Upper lobe of left lung (tissue), 4 donors: Measurements from ENCODE around the gene RNU4-1.

Experiments used
- CTCF ChIP-seq, 6 experiments: fragments of 450-650 bp in 4 of 6; fragments of 200-600 bp in 2 of 6; sonication (generic) in 2 of 6; IDR thresholded peaks; one replicate each; pipeline ENCODE4 v1.5.1; 2016 to 2019; ENCODE audit warnings: antibody characterized with exemption in 6 of 6
- EP300 ChIP-seq, 4 donors: sonication (generic); formaldehyde crosslinking; IDR thresholded peaks; one replicate each; pipeline ENCODE4 v1.5.1; 2017; ENCODE audit warnings: antibody characterized with exemption in 4 of 4, control low read depth in 2 of 4
- POLR2A ChIP-seq, 4 donors: fragments of 450-650 bp; IDR thresholded peaks; one replicate each; pipeline ENCODE4 v1.5.1; 2016 to 2017; ENCODE audit warnings: antibody characterized with exemption in 4 of 4, mild to moderate bottlenecking in 2 of 4
- POLR2AphosphoS5 ChIP-seq, 2 donors: sonication (generic); formaldehyde crosslinking; IDR thresholded peaks; one replicate each; pipeline ENCODE4 v1.5.1; 2017; ENCODE audit warnings: antibody characterized with exemption in 2 of 2

- TF ChIP-seq CTCF (IDR thresholded peaks at IDR 0.05) (no peak), POLR2A (IDR thresholded peaks at IDR 0.05) (no peak), EP300 (IDR thresholded peaks at IDR 0.05) (no peak), POLR2AphosphoS5 (IDR thresholded peaks at IDR 0.05) (no peak)
Measured at GRCh38 chr12:120337730-120338129, 44.7 kb upstream of the RNU4-1 start.
